ENCODE results near the gene PCDHB16. TPM values are rescaled to one million over a fixed set of nuclear protein-coding genes. Genes with fewer than 3 reads are reported as not detected.
"Not testable (repeated sequence)": the region's sequence is repeated elsewhere in the genome, so short reads cannot be mapped to it uniquely, and the experiment has no call there.

The PCDHB16 gene
- polyA plus RNA-seq, 1 donor from 2014 or later: 2.8 TPM

DNA sequence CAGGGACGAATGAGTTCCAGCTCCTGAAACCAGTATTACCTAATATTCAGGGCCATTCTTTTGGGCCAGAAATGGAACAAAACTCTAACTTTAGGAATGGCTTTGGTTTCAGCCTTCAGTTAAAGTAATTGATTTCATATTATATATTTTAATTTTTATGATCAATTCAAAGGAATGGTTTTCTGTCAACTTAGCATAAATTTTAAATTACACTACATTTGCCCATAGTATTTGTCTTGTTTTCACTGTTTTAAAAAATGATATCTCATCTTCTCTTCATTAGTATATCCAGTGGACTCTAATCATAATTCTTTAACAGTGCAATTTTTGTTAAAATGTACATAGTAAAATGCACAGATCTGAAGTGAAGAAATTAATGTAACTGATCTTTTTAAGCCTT lies 1.9 kb upstream of the PCDHB16 start:
- H3K9me3 ChIP-seq (ENCODE audit: low read length): peaks cover 3% of the 10 kb centered on the region

GRCh38 chr5:141184117-141184855 lies 2.1 kb downstream of the PCDHB16 start:
- not testable (repeated sequence) for H2AFZ ChIP-seq (ENCODE audit: low read depth, low read length); H3K9ac ChIP-seq (ENCODE audit: low read length); H3K27me3 ChIP-seq (ENCODE audit: insufficient read depth, low read depth, low read length); H3K9me2 ChIP-seq (ENCODE audit: insufficient read depth, low read length); H3K9me3 ChIP-seq (ENCODE audit: low read length); H3K4me3 ChIP-seq (ENCODE audit: low read length); H3K27ac ChIP-seq (ENCODE audit: low read length); H4K20me1 ChIP-seq (ENCODE audit: insufficient read depth); H3F3A ChIP-seq (ENCODE audit: insufficient read depth, low read length, poor library complexity, severe bottlenecking); H3K79me2 ChIP-seq (replicated peaks; ENCODE audit: insufficient read depth, low read length); H3K4me2 ChIP-seq (ENCODE audit: low read length); H3K36me3 ChIP-seq (ENCODE audit: insufficient read depth, low read length)

More for the DNA sequence above, 1.9 kb upstream of the PCDHB16 start:
- Histone ChIP-seq H3K9ac (ENCODE audit: low read length) (no peak overlapping the region), H3K27me3 (ENCODE audit: insufficient read depth, low read depth, low read length) (no peaks in the 10 kb centered on the region), H3K27ac (ENCODE audit: low read length) (no peak overlapping the region), H3K4me3 (ENCODE audit: low read length) (no peak overlapping the region), H3K4me2 (ENCODE audit: low read length) (no peak overlapping the region), H3K79me2 (replicated peaks; ENCODE audit: insufficient read depth, low read length) (no peaks in the 10 kb centered on the region), H4K20me1 (ENCODE audit: insufficient read depth) (no peaks in the 10 kb centered on the region), H2AFZ (ENCODE audit: low read depth, low read length) (no peak overlapping the region), H3F3A (ENCODE audit: insufficient read depth, low read length, poor library complexity, severe bottlenecking) (no peaks in the 10 kb centered on the region), H3K36me3 (ENCODE audit: insufficient read depth, low read length) (no peaks in the 10 kb centered on the region), H3K9me2 (ENCODE audit: insufficient read depth, low read length) (no peaks in the 10 kb centered on the region)
- TF ChIP-seq POLR2AphosphoS5 (IDR thresholded peaks at IDR 0.05): no peak
- no peak for TF ChIP-seq MXI1 (conservative IDR thresholded peaks at IDR 0.05; ENCODE audit: poor library complexity, severe bottlenecking)
- TF ChIP-seq RAD21 (conservative IDR thresholded peaks at IDR 0.05): no peak
- no peak for TF ChIP-seq EZH2 (IDR thresholded peaks at IDR 0.05; ENCODE audit: borderline replicate concordance, insufficient read depth, low read length, poor library complexity, severe bottlenecking)
- TF ChIP-seq SMC3 (conservative IDR thresholded peaks at IDR 0.05; ENCODE audit: poor library complexity): no peak
- no peak for TF ChIP-seq EP300 (conservative IDR thresholded peaks at IDR 0.05; ENCODE audit: poor library complexity, severe bottlenecking)
- TF ChIP-seq, protein P1, sequence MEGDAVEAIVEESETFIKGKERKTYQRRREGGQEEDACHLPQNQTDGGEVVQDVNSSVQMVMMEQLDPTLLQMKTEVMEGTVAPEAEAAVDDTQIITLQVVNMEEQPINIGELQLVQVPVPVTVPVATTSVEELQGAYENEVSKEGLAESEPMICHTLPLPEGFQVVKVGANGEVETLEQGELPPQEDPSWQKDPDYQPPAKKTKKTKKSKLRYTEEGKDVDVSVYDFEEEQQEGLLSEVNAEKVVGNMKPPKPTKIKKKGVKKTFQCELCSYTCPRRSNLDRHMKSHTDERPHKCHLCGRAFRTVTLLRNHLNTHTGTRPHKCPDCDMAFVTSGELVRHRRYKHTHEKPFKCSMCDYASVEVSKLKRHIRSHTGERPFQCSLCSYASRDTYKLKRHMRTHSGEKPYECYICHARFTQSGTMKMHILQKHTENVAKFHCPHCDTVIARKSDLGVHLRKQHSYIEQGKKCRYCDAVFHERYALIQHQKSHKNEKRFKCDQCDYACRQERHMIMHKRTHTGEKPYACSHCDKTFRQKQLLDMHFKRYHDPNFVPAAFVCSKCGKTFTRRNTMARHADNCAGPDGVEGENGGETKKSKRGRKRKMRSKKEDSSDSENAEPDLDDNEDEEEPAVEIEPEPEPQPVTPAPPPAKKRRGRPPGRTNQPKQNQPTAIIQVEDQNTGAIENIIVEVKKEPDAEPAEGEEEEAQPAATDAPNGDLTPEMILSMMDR (IDR thresholded peaks at IDR 0.05; ENCODE audit: poor library complexity, severe bottlenecking): no peak
- no peak for TF ChIP-seq TAF1 (IDR thresholded peaks at IDR 0.05; ENCODE audit: low read depth)
- TF ChIP-seq, protein P2, sequence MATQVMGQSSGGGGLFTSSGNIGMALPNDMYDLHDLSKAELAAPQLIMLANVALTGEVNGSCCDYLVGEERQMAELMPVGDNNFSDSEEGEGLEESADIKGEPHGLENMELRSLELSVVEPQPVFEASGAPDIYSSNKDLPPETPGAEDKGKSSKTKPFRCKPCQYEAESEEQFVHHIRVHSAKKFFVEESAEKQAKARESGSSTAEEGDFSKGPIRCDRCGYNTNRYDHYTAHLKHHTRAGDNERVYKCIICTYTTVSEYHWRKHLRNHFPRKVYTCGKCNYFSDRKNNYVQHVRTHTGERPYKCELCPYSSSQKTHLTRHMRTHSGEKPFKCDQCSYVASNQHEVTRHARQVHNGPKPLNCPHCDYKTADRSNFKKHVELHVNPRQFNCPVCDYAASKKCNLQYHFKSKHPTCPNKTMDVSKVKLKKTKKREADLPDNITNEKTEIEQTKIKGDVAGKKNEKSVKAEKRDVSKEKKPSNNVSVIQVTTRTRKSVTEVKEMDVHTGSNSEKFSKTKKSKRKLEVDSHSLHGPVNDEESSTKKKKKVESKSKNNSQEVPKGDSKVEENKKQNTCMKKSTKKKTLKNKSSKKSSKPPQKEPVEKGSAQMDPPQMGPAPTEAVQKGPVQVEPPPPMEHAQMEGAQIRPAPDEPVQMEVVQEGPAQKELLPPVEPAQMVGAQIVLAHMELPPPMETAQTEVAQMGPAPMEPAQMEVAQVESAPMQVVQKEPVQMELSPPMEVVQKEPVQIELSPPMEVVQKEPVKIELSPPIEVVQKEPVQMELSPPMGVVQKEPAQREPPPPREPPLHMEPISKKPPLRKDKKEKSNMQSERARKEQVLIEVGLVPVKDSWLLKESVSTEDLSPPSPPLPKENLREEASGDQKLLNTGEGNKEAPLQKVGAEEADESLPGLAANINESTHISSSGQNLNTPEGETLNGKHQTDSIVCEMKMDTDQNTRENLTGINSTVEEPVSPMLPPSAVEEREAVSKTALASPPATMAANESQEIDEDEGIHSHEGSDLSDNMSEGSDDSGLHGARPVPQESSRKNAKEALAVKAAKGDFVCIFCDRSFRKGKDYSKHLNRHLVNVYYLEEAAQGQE (IDR thresholded peaks at IDR 0.05; ENCODE audit: borderline replicate concordance): no peak

All from neural cell (in vitro differentiated cells).